Stimulated activated CD4-positive, alpha-beta T cell treated with anti-CD3 and anti-CD28 coated beads, TNF-alpha, amount 100 ng/mL, for 48 hours (primary cell): ENCODE measurements around the gene PDE3B.
"Not testable (repeated sequence)": the region's sequence is repeated elsewhere in the genome, so short reads cannot be mapped to it uniquely, and the experiment has no call there.

Experiments
- DNase-seq, 3 donors: peaks; one replicate each; pipeline ENCODE4 v3.0.0-alpha.2; 2020; ENCODE audit warnings: low read depth in 3 of 3

PDE3B gene

DNA sequence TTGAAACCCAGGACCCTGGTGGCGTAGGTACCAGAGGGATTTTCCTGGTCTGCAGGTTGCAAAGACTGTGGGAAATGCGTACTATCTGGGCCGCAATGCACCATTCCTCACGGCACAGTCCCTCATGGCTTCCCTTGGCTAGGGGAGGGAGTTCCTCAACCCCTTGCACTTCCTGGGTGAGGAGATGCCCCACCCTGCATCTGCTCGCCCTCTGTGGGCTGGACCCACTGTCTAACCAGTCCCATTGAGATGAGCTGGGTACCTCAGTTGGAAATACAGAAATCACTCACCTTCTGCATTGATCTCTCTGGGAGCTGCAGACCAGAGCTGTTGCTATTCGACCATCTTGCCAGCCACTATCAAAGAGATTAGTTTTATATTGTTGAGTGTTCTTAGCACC lies 100.1 kb downstream of the PDE3B start:
- DNase-seq = not testable (repeated sequence)

GRCh38 chr11:14746857-14747395 lies 103.3 kb downstream of the PDE3B start:
- no peak for DNase-seq

- DNase-seq = no peak
Observed at GRCh38 chr11:14748090-14748489, 104.5 kb downstream of the PDE3B start.

- no peak for DNase-seq
Observed at GRCh38 chr11:14750911-14751310, 107.3 kb downstream of the PDE3B start.

DNA sequence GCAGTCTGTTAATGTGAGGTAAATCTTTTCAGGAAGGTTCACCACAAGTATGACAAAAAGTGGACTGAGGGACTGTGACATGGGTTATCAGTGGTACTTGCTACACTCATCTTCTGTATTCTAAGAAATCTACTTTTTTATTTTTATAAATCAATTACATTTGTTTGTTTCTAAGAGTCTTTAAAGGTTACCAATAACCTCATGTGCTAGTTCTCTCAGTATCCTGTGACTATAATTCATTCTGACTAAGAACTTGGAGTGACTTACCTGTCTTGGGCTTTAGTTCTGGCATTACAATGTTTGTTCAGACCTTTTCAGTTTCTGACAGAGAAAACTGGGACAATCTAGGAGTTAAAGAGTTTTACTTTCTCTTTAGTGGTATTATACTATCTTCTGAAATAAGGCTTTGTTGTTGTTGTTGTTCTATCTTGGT lies 108.4 kb downstream of the PDE3B start:
- DNase-seq = no peak

GRCh38 chr11:14755140-14755539 lies 111.5 kb downstream of the PDE3B start:
- DNase-seq = no peak

DNA sequence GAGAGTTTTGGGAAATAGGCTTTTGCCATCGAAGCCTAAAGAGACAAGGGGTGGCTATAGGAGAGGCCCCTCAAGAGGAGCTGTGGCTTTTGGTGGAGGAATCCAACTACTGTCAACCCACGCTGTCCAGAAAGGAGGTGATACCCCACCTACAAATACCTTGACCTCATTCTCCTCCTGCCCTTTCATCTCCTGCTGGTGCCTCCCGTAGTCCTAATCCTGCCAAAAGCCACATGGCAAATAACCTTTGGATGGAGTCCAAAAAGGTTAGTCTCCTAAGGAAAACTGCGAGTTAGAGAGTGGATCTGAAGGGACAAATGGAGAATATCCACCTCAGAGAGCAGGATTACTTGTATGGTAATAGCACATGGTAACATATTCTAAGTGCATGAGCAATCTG lies 112.7 kb downstream of the PDE3B start:
- no peak for DNase-seq

DNA sequence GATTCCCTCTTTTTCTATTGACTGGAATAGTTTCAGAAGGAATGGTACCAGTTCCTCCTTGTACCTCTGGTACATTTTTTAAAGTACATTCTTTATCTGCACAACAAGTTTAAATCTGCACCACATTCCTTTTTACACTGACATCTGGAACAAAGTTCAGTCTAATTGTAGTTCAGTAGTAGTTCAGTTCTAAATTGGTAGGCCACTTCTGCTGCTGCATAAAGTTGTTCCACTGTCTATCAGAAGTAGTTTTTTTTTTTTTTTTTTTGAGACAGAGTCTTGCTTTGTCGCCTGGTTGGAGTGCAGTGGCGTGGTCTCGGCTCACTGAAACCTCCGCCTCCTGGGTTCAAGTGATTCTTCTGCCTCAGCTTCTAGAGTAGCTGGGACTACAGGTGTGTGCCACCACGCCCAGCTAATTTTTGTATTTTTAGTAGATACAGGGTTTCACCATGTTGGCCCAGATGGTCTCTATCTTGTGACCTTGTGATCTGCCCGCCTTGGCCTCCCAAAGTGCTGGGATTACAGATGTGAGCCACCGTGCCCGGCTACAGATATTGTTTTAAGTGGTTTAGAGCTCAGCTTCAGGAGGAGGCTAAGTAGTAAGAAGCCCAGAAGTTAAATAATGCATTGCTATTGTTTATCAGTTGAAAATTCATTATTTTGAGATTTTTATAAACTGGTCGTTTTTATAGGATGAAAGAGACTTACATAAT lies 115.9 kb downstream of the PDE3B start:
- DNase-seq = not testable (repeated sequence)

GRCh38 chr11:14764179-14764578 lies 120.6 kb downstream of the PDE3B start:
- no peak for DNase-seq

DNA sequence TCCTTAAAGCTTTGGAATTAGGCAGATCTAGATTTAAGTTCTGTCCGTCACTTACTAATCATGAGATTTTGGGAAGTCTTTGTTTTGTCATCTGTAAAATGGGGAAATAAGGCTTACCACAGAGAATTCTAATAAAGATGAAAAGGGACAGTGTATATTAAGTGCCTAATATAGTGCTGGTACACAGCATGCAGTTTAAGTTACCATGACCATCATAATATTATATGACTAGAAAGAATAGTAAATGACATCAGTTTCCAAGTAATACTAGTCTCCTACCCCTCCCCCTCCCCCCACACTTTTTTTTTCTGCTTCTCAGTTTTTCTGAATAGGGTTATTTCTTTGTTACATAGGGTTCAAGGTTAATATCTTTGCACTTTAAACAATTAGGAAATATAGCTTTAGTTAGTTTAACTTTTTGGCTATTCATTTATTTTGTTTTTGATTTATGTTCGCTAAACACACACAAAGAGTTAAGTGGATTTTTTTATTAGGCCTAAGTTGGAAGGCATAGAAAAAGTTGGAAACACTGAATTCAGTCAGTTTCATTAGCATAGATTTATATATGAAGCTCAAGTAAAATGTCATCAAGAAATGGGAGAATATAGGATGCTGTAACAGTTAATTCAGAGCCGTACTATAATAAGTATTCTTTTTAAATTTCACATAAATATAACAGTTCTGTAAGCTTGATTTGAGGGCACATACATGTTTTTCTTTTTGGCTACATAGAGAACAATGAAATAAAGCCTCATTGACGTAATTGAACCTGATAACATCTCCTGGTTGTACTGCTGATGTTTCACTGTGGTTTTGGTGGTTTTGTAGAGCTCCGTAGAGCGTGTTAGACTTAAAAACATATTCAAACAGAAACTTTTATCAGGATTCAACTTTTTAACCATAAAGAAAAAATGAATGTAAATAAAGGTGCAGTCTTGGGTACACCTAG lies 121.2 kb downstream of the PDE3B start:
- DNase-seq = no peak

- DNase-seq = no peak
Observed at GRCh38 chr11:14766585-14766984, 123.0 kb downstream of the PDE3B start.

DNA sequence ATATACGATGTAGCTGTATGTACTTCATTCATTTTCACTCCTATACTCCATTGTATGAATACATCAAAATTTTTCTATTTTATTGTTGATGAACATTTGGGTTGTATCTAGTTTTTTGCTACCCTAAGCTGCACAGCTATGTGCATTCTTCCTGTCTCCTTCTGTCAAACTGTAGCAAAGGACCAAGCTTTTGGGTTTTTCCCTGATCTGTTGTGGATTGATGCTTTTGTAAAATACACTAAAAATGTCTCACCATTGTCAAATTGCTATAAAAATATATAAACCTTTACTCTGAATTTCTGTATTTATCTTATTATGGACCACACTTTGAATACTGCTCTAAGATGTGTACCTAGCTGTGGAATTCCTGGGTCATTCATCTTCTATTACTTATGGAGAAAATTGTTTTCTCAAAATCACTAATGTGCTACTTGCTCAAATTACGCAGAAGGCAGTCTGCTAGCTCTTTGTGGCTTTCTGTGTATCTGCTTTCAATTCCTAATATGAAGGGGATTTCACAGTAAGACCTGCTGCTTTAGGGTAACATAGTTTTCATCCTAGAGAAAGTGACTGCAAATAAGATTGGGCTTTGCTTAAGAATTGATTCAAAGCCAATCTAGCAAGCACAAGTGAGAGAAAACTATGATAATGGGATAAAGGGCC lies 125.1 kb downstream of the PDE3B start:
- DNase-seq = no peak

DNA sequence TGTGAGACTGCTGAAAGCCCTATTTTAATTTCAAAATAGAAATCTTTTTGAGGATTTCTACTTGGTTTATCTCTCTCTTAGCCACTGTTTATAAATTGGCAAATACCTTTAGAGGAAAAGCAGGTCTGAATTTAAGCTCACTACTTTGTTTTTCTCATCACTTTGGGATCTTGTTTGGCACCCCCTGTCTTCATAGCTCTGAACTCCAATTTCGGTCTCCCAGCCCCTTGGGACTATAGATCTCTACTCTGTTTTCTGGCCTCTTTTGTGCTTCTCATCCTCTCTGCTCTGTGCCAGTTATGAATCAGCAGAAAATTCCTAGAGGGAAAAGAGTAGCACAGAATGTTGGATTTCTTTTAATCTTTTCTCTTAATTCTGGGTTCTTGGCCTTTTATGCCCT lies 130.2 kb downstream of the PDE3B start:
- no peak for DNase-seq

DNA sequence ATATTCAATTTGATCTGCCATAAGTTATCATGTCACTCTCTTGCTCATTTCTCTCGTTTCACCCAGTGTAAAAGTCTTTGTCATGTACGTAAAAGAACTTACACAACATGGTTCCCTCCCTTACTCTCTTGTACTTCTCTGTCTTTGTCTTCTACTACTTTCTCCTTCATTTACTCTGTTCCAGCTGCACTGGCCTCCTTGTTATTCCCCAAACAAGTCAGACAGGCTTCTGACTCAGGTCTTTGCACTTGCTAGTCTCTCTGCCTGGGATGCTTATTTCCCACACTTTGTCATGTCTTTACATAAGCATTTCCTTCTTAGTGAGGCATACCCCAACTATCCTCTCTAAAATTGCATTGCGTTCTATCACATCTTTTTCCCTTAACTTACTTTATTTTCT lies 131.1 kb downstream of the PDE3B start:
- DNase-seq = no peak

- no peak for DNase-seq
Observed at GRCh38 chr11:14775897-14776296, 132.3 kb downstream of the PDE3B start.

GRCh38 chr11:14778460-14778859 lies 134.9 kb downstream of the PDE3B start:
- not testable (repeated sequence) for DNase-seq

DNA sequence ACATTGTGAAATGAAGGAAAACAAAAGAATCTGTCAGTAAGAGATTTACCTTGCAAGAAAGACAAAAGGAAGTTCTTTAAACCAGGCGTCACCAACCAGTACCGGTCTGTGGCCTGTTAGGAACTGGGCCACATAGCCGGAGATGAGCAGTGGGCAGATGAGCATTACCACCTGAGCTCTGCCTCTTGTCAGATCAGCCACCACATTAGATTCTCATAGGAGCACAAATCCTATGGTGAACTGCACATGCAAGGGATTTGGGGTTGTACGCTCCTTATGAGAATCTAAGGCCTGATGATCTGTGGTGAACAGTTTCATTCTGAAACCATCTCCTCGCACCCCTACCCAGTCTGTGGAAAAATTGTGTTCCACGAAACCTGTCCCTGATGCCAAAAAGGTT lies 140.2 kb downstream of the PDE3B start:
- DNase-seq = no peak

- no peak for DNase-seq
Observed at GRCh38 chr11:14784230-14784629, 140.6 kb downstream of the PDE3B start.

GRCh38 chr11:14789879-14790484 lies 146.4 kb downstream of the PDE3B start:
- no peak for DNase-seq

GRCh38 chr11:14793546-14793945 lies 149.9 kb downstream of the PDE3B start:
- DNase-seq = no peak

DNA sequence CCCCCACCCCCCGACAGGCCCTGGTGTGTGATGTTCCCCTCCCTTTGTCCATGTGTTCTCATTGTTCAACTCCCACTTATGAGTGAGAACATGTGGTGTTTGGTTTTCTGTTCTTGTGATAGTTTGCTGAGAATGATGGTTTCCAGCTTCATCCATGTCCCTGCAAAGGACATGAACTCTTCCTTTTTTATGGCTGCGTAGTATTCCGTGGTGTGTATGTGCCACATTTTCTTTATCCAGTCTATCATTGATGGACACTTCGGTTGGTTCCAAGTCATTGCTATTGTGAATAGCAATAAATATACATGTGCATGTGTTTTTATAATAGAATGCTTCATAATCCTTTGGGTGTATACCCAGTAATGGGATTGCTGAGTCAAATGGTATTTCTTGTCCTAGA lies 152.4 kb downstream of the PDE3B start:
- not testable (repeated sequence) for DNase-seq

GRCh38 chr11:14803846-14804245 lies 160.2 kb downstream of the PDE3B start:
- no peak for DNase-seq
